HG03045 (cell line): ENCODE measurements around the gene REEP3.
"Not testable (repeated sequence)": the region's sequence is repeated elsewhere in the genome, so short reads cannot be mapped to it uniquely, and the experiment has no call there.

Experiments
- ATAC-seq: cut with Tn5 transposase; IDR thresholded peaks from one replicate; pipeline ENCODE4 v1.9.1; 2021; ENCODE audit warnings: mild to moderate bottlenecking, moderate library complexity; ENCODE audit not compliant: unreplicated experiment

REEP3 gene

GRCh38 chr10:63547628-63548360 lies 26.6 kb downstream of the REEP3 start:
- no peak for ATAC-seq

DNA sequence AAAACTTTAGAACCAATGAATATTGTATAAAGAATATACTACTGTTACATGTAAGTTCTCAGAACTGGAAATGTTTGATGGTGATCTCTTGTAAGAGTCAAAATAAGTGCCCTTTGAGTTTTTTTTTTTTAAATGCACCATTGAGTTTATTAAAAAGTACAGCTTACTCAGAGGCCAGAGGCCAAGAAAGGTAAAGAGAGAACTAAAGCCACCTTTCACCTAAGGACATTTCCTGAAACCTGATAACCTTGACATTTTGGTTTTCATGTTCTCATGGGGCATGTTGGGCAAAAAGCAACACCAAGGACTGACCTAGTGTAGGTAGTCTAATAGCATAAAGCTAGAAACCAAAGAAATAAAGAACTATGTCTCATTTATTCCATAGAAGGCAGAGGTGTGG lies 27.7 kb downstream of the REEP3 start:
- no peak for ATAC-seq

DNA sequence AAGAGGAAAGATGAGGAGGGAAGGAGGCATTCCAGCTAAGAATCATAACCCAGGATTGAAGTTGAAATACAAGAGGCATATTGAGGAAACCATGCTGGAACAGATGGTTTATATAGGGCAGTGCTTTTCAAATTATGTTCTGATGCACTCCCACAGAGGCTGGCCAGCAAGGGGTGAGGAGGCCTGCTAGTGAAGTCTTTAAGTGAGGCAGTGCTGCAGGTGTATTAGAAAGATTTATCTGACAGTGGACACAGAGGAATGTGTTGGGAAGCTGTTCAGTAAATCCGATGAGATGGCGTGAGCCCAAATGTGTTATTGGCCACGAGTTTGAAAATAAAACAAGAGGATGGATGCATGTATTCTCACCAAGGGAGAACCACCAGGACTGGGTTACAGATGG lies 28.6 kb downstream of the REEP3 start:
- ATAC-seq = no peak

DNA sequence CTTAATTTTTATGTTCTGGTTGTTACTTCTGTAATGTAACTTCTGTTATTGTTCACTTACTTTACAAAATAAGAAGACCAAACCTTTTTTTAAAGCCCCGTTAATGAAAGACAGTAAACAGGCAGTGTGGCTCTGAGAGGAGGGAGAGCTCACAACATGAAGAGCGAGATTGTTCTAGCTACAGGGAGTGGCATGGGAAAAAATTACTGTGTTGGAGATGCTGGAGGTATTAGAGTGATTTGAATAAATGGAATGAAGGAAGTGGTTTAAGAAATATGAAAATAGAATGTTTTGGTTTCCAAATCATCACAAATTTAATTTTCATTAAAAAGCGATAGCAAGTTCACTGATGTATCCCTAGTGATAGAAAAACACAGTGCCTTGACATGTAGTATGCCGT lies 31.8 kb downstream of the REEP3 start:
- ATAC-seq = no peak

GRCh38 chr10:63553473-63553872 lies 32.3 kb downstream of the REEP3 start:
- ATAC-seq = no peak

DNA sequence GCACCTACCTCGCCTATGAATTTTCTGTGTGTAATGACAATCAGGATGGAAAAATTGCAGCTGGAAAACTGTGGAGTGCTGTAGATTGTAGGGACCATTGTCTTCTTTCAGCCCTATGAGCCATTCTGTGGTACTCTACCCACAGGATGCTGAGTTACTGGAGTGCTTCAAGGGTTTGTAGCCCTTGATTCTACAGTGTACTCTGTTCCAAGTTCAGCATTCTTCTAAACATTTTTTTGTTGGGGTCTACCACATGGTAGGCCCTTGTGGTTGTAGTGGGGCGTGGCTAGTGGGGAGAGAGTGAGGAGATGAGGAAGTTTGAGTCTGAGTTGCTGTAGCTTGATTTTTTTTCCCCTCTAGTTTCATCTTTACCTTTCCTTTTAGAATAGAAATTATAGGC lies 33.5 kb downstream of the REEP3 start:
- ATAC-seq = no peak

DNA sequence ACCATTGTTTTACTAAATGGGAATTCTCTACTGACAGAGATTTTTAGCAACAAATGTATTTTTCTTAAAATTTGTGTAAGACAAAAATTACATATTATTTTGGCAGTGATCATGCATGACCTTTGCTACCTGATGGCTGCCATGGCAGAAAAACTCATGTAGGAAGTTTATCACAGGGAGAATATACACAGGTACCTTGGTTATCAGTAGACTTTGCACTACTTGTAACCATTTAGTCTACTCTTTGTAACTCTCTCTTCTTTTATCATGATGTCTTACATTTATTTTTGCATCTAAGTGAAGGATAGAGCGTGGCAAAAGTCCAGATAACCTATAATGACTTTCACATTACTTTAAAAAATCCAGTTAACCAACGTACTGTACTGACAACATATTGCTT lies 34.1 kb downstream of the REEP3 start:
- ATAC-seq = no peak

DNA sequence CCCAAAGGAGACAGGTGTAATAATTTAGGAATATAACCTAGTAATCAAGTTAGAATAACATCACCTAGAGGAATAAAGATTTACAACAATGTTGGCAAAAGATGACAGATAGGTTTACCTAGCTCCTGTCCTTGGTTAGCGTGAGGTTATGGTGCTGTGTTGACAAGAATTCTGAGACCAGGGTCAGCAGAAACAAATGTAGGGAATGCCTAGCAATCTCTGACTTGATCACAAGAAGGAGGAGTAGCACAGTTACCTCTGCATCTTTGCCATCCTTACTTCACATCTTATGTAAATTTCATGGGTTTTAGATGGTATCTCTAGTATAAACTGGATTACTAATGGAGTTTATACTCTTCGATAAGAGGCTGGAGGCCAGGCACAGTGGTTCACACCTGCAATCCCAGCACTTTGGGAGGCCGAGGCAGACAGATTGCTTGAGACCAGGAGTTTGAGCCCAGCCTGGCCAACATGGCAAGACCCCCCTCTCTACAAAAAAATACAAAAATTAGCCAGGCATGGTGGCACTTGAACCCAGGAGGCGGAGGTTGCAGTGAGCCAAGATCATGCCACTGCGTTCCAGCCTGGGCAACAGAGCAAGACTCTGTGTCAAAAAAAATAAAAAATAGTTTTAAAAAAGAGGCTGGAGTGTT lies 37.1 kb downstream of the REEP3 start:
- ATAC-seq = no peak

DNA sequence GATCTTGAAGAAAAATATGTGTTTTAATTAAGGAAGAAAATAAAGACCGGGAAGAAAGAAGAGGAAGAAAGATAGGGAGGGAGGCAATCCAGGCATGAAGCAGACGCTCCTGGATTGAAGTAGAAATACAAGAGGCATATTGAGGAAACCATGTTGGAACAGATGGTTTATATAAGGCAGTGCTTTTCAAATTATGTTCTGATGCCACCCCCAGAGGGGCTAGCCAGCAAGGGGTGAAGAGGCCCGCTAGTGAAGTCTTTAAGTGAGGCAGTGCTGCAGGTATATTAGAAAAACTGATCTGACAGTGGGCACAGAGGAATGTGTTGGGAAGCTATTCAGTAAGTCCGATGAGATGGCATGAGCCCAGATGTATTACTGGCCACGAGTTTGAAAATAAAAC lies 40.1 kb downstream of the REEP3 start:
- ATAC-seq = no peak

- ATAC-seq = no peak
Measured at GRCh38 chr10:63562391-63562790, 41.2 kb downstream of the REEP3 start.

GRCh38 chr10:63562857-63563256 lies 41.7 kb downstream of the REEP3 start:
- ATAC-seq = no peak

DNA sequence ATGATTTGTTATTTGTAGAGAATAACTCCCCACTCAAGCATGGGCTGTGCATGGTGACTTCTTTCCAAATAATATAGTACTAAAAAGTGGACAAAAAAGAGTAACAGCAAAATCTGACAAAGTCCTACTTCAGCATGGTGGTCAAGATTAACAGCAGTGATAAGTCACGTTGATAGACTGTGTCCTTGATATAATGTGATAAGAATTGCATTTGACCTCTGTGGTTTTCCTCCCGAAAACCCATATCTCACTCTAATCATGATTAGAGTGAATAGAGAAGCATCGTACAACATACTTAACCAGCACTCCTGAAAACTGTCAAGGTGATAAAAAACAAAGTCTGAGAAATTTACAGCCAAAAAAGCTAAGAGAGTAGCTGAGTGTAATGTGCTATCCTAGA lies 42.4 kb downstream of the REEP3 start:
- ATAC-seq = no peak

GRCh38 chr10:63564731-63565130 lies 43.5 kb downstream of the REEP3 start:
- not testable (repeated sequence) for ATAC-seq

GRCh38 chr10:63573068-63573697 lies 52.0 kb downstream of the REEP3 start:
- no peak for ATAC-seq

DNA sequence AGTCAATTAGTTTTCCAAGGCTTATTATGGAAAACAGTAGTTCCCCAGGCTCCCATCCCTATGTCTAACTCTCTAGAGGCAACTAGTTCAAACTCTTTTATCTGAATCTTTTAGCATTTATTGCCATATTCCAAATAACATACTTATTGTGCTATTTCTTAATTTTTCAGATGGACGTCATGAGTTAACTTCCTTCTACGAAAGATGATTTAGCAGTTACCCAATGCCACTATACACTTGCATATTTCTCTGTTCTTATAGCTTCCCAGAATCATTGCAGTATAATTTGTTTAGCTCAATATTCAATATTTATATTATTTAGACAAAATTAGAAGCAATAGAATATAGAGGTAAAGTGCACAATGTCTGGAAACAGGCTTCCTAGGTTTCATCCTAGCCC lies 52.8 kb downstream of the REEP3 start:
- ATAC-seq = no peak

DNA sequence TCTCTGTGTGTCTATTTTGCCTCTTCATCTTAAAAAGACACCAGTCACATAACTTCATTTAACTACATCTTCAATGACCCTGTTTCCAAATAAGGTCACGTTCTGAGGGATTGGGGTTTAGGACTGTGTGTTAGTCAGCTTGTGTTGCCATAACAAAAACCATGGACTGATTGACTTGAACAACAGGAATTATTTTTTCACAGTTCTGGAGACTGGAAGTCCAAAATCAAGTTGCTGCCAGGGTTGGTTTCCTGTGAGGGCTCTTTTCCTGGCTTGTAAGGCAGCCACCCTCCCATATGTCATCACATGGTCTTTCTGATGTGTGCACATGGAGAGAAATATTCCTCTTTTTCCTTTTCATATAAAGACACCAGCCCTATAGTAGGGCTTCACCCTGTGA lies 55.3 kb downstream of the REEP3 start:
- no peak for ATAC-seq

DNA sequence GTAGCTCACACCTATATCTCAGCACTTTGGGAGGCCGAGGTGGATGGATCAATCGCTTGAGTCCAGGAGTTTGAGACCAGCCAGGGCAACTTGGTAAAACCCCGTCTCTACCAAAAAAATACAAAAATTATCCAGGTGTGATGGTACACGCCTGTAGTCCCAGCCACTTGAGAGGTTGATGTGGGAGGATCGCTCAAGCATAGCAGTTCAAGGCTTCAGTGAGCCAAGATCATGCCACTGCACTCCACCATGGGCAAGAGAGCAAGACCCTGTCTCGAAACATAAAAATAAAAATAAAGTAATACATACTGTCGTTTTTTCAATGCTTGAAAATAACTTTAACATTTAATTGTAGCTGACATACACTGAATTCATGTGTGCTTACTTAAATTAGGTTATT lies 57.3 kb downstream of the REEP3 start:
- no peak for ATAC-seq

GRCh38 chr10:63579371-63580014 lies 58.3 kb downstream of the REEP3 start:
- no peak for ATAC-seq

DNA sequence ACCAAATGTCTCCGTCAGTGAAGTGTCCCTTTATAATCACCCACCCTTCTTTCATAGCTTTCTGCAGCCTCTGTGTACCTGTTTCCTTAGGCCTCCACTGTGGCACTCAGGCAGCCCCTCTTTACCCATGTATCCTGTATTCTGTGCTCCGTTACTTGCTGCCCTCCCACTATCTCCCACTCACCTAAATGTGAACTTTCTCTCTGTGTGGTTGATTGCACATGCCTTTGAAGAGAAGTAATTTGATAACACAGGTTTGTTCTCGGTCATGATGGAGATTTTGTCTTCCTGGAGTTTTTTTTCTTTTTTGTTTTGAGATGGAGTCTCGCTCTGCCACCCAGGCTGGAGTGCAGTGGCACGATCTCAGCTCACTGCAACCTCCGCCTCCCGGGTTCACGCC lies 61.5 kb downstream of the REEP3 start:
- ATAC-seq = no peak

- no peak for ATAC-seq
Measured at GRCh38 chr10:63583397-63583796, 62.2 kb downstream of the REEP3 start.

- no peak for ATAC-seq
Measured at GRCh38 chr10:63583909-63584724, 62.9 kb downstream of the REEP3 start.
